MM.1S (cell line): ENCODE results near the gene ABITRAM.

Source experiments
- DNase-seq: peaks from one replicate; pipeline ENCODE4 v3.0.0-alpha.2; 2015
- H2AFZ ChIP-seq: fragments of 300-600 bp; sonication (generic); 2 replicates; pipeline ENCODE4 v1.6.0; 2016; ENCODE audit warnings: antibody characterized with exemption, low read length
- H3F3A ChIP-seq: fragments of 300-600 bp; sonication (generic); 2 replicates; pipeline ENCODE4 v1.6.1; 2016; ENCODE audit warnings: mild to moderate bottlenecking, antibody characterized with exemption, low read length, moderate library complexity, mixed read lengths; ENCODE audit not compliant: insufficient read depth
- H3K27ac ChIP-seq: fragments of 300-600 bp; sonication (generic); 2 replicates; pipeline ENCODE4 v1.5.1; 2016; ENCODE audit warnings: mild to moderate bottlenecking, low read length
- H3K27me3 ChIP-seq: fragments of 300-600 bp; sonication (generic); replicated peaks from 2 replicates; pipeline ENCODE4 v1.6.0; 2016; ENCODE audit warnings: low read length; ENCODE audit not compliant: insufficient read depth
- H3K36me3 ChIP-seq: fragments of 300-600 bp; sonication (generic); replicated peaks from 2 replicates; pipeline ENCODE4 v1.6.1; 2016; ENCODE audit warnings: mild to moderate bottlenecking, low read length, mixed read lengths; ENCODE audit not compliant: insufficient read depth
- H3K4me1 ChIP-seq: fragments of 300-600 bp; sonication (generic); 2 replicates; pipeline ENCODE4 v1.6.1; 2016; ENCODE audit warnings: low read length, mixed read lengths
- H3K4me2 ChIP-seq: fragments of 300-600 bp; sonication (generic); 2 replicates; pipeline ENCODE4 v1.6.0; 2016; ENCODE audit warnings: low read depth, low read length
- H3K4me3 ChIP-seq: fragments of 300-600 bp; sonication (generic); 2 replicates; pipeline ENCODE4 v1.5.1; 2016; ENCODE audit warnings: low read length, mixed read lengths
- H3K79me2 ChIP-seq: fragments of 300-600 bp; sonication (generic); 2 replicates; pipeline ENCODE4 v1.6.1; 2016; ENCODE audit warnings: mixed run types, low read length, mixed read lengths
- H3K9ac ChIP-seq: fragments of 300-600 bp; sonication (generic); 2 replicates; pipeline ENCODE4 v1.6.1; 2016; ENCODE audit warnings: low read length, mixed read lengths
- H3K9me2 ChIP-seq: fragments of 300-600 bp; sonication (generic); replicated peaks from 2 replicates; pipeline ENCODE4 v1.6.1; 2016; ENCODE audit warnings: mild to moderate bottlenecking, low read length, mixed read lengths; ENCODE audit not compliant: insufficient read depth
- H3K9me3 ChIP-seq: fragments of 300-600 bp; sonication (generic); replicated peaks from 2 replicates; pipeline ENCODE4 v1.6.1; 2016; ENCODE audit warnings: mild to moderate bottlenecking, low read length, mixed read lengths; ENCODE audit not compliant: insufficient read depth
- H4K20me1 ChIP-seq: fragments of 300-600 bp; sonication (generic); 2 replicates; pipeline ENCODE4 v1.6.1; 2016; ENCODE audit warnings: mild to moderate bottlenecking, low read length, moderate library complexity, mixed read lengths; ENCODE audit not compliant: insufficient read depth
- EZH2 ChIP-seq: fragments of 300-600 bp; sonication (generic); optimal IDR thresholded peaks from 2 replicates; pipeline ENCODE3; 2017; ENCODE audit warnings: low read depth, mild to moderate bottlenecking, antibody characterized with exemption, low read length, mixed read lengths
- EZH2phosphoT487 ChIP-seq: fragments of 300-600 bp; sonication (generic); IDR thresholded peaks from 2 replicates; pipeline ENCODE4 v1.6.1; 2018; ENCODE audit warnings: antibody characterized with exemption, low read length
- TF ChIP-seq, protein P1 (sequence below): fragments of 300-600 bp; sonication (generic); IDR thresholded peaks from 2 replicates; pipeline ENCODE4 v1.5.1; 2016; ENCODE audit warnings: antibody characterized with exemption, low read length, mixed read lengths

Gene ABITRAM

DNA sequence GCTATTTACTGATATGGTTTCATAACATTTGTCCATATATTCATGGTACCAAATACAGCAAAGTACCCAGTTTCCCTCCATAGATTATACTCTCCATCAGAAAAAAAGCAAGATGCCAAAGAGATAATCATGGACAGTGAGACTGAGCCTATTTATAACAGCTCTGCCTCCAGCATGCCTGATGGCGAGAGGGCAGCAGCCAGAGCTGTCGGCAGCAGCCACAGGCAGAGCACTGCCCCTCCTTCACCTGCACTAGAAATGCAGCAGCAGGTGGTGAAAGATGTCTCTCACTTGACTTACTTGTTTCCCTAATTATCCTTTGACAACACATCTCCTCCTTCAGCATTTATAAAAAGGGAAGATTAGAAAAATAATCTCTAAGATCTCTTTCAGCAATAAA lies 46.7 kb downstream of the ABITRAM start:
- no peaks in the 10 kb centered on the region for H3K79me2 ChIP-seq
- no peaks in the 10 kb centered on the region for H3F3A ChIP-seq
- no peak for DNase-seq
- H3K4me3 ChIP-seq = no peak overlapping the region
- H3K27ac ChIP-seq = no peak overlapping the region
- no peaks in the 10 kb centered on the region for H3K36me3 ChIP-seq
- TF ChIP-seq EZH2 (no peak), EZH2phosphoT487 (no peak)
- TF ChIP-seq, protein P1, sequence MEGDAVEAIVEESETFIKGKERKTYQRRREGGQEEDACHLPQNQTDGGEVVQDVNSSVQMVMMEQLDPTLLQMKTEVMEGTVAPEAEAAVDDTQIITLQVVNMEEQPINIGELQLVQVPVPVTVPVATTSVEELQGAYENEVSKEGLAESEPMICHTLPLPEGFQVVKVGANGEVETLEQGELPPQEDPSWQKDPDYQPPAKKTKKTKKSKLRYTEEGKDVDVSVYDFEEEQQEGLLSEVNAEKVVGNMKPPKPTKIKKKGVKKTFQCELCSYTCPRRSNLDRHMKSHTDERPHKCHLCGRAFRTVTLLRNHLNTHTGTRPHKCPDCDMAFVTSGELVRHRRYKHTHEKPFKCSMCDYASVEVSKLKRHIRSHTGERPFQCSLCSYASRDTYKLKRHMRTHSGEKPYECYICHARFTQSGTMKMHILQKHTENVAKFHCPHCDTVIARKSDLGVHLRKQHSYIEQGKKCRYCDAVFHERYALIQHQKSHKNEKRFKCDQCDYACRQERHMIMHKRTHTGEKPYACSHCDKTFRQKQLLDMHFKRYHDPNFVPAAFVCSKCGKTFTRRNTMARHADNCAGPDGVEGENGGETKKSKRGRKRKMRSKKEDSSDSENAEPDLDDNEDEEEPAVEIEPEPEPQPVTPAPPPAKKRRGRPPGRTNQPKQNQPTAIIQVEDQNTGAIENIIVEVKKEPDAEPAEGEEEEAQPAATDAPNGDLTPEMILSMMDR = no peak
- H3K9ac ChIP-seq = no peak overlapping the region
- H3K9me2 ChIP-seq = no peaks in the 10 kb centered on the region
- no peaks in the 10 kb centered on the region for H3K27me3 ChIP-seq
- H3K4me1 ChIP-seq = no peaks in the 10 kb centered on the region
- H2AFZ ChIP-seq = no peak overlapping the region
- H3K9me3 ChIP-seq = no peaks in the 10 kb centered on the region
- H3K4me2 ChIP-seq = no peak overlapping the region
- no peaks in the 10 kb centered on the region for H4K20me1 ChIP-seq

DNA sequence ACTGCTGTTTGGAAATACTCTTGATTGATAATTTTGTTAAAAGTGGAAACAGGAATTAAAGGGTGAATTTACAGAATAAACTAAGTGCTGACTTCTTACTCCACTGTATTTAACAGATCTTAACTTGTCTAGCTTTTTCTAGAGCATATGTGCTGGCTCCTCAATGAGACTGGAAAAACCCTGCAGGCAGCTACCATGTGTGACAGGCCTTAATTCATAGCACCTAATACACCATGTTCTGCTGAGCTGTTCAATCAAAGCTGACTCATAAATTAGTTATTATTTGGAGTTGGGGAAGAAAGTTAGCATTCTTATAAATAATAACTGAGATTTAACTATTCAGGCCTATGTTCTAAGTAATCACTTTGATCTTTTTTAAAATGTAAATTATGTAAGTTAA lies 49.7 kb downstream of the ABITRAM start:
- Histone ChIP-seq H3K27me3 (no peaks in the 10 kb centered on the region), H3K9ac (no peak overlapping the region), H3F3A (no peaks in the 10 kb centered on the region), H4K20me1 (no peaks in the 10 kb centered on the region), H3K9me3 (no peaks in the 10 kb centered on the region), H2AFZ (no peak overlapping the region), H3K4me1 (no peaks in the 10 kb centered on the region), H3K9me2 (no peaks in the 10 kb centered on the region), H3K27ac (no peak overlapping the region), H3K4me2 (no peak overlapping the region), H3K79me2 (no peaks in the 10 kb centered on the region), H3K36me3 (peaks cover under 1% of the 10 kb centered on the region; the same call in 1 of the 2 replicates), H3K4me3 (no peak overlapping the region)
- TF ChIP-seq, protein P1 = no peak
- TF ChIP-seq EZH2phosphoT487 = no peak
- no peak for TF ChIP-seq EZH2
- no peak for DNase-seq
